Measurements from ENCODE around the gene LIG1.

DNA sequence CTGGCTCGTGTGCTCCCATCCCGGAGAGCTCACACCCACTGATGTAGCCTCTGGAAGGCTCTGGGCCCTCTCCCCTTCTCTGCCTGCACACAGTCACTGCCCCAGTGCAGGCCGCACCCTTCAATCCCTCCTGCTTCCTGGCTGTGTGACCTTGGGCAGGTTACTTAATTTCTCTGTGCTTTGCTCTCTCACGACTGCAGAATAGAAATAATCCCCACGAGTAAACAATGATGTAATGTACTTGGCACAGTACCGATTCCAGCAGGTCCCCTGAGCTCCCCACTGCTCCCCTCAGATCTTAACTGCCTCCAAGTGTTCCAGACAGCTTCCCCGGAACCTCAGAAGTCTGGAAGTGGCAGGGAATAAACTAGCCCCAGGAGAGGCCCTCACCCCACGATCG lies 16.1 kb downstream of the LIG1 start:
- TF ChIP-seq POLR2A (IDR thresholded peaks at IDR 0.05; ENCODE audit: low read length): no peak
- no peak for TF ChIP-seq GATA1 (IDR thresholded peaks at IDR 0.05; ENCODE audit: low read depth, low read length)

All from erythroblast (primary cell).